ENCODE data around the gene TGFBR2.

TGFBR2 gene

DNA sequence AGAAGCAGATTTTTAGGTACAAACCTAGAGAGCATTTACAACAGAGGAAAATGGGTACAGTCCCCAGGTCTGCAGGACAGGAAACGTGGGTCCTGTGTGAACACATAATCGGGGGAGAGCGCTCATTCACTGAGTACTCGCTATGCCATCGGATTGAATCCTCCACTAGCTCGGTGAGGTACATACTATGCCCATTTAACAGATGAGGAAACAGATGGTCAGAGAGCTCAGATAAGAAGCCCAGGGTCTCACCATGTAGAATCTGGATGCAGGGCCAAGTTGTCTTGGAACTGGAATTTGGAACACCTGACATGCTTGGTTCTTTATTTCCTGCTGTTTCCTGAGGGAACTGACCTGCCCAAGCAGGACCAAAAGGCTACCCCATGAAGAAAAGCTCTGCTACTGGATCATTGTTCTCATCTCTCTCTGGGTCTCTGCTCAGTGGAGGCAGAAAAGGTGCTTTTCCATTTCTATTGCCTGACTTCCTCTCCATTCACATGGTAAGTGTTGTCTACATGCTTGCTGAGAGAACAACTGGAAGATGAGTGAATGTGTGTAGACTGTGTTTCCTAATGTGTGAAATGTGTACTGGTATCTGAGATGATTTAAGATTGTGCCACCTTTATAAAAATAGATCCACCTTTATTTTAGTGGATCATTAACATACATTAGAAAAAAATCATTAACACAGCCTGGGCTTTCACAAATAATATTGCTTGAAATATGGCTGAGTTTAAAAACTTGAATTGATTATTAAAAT is 89.1 kb downstream of the TGFBR2 start:
- DNase-seq, result no peak

- no peak for DNase-seq
Measured at GRCh38 chr3:30696403-30696819, 90.0 kb downstream of the TGFBR2 start.

DNA sequence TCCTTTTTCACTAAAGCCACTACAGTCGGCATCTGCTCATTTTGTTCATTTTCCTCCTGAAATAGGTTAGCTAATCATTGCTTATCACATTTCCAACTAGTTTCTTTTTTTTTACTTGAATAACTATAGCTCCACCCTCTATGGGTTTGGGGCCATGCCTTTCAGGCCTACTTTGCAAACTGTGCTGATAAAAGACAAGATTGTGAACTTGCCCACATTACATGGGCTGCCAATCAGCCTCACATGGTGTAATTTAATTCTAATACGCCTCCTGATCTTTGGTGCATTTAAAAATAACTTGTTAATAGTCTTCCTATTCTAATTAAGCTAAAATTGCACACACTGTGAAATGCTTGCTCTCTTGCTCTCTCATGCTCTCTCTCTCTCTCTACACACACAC is 90.5 kb downstream of the TGFBR2 start:
- no peak for DNase-seq

DNA sequence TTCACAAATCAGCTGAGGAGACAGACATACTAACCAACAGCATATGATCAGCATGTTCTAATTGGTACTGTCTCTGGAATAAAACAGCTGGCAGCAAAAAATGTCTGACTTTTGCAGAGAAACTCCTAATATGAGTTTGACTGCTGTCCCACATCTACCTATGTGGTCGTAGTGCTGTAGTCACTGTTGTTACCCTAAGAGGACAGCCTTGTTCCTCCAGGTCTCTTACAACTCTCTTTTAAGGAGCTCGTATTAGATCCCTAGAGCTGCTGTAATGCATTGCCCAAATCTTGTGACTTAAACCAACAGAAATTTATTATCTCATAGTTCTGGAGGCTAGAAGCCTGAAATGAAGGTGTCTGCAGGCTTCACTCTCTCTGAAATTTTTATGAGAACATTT is 92.1 kb downstream of the TGFBR2 start:
- DNase-seq, result no peak

- no peak for DNase-seq
Measured at GRCh38 chr3:30699927-30700326, 93.5 kb downstream of the TGFBR2 start.

GRCh38 chr3:30700702-30701321 is 94.4 kb downstream of the TGFBR2 start:
- DNase-seq, result no peak

DNA sequence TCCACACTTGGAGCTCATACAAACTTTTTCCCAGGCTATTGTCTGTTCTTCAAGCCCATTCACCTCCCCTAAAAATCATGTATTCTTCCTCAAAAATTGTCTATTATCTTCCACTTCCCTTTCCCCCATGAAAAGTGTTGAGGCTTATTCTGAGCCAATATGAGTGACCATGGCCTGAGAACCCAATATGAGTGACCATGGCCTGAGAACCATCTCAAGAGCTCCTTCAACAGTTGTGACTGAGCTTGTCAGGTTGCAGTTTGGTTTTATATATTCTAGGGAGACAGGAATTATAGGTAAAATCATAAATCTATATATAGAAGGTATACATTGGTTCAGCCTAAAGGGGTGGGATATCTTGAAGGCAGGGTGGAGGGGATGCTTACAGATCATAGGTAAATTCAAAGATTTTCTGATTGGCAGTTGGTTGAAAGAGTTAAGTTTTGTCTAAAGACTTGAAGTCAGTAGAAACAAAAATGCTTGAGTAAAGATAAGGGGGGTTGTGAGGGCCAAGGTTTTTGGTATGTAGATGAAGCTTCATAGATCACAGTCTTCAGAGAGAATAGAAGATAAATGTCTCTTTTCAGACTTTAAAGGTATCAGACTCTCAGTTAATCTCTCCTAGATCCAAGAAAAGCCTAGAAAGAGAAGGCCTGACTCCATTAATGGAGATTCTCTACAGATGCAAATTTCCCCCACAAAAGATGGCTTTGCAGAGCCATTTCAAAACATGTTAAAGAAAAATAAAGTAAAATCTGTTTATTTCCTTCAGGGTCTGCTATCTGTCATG is 95.8 kb downstream of the TGFBR2 start:
- no peak for DNase-seq

DNA sequence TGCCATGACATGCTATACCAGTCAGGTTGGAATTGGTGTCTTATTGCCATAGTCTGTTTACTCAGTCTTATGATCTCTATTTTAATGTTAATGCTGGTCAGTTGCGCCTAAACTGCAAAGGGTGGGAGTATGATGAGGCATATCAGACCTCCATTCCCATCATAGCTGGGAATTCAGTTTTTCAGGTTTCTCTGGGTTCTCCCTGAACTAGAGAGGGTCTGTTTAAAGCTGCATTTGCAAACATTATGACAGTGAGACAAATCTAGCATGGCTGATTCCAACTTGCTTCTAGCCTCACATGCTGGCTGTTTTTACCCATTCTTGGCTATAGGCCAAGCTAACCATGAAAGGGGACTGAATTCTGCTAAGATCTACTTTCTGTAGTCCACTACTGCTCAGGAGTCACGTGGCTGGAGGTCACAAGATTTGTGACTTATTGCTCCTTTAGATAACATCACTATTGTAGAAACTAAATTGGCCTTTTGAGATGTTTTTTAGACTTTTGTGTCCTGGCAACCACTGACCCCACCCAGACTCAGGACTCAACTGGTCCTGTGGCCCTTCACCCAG is 96.5 kb downstream of the TGFBR2 start:
- DNase-seq, result no peak

GRCh38 chr3:30704931-30705890 is 98.8 kb downstream of the TGFBR2 start:
- DNase-seq, result no peak

DNA sequence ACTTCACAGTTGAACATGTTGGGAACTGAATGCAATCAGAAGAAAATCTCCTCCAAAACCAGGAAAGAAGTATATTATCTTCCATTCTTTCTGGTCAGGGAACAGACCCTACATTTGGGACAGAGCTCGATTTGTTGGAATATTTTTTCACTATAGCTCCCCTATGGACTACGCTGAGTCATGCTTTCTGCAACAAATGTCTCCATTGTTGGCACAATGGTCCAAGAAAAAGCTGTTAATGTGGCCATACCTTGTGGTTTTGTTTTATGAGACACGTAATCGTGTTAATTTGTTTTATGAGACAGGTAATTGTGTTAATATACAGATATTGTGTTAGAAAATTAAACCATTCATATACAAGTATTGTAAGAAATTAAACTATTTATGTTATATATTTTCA is 101.4 kb downstream of the TGFBR2 start:
- DNase-seq, result no peak

- DNase-seq, result no peak
Measured at GRCh38 chr3:30708472-30708871, 102.1 kb downstream of the TGFBR2 start.

- no peak for DNase-seq
Measured at GRCh38 chr3:30710017-30710416, 103.6 kb downstream of the TGFBR2 start.

- DNase-seq, result no peak
Measured at GRCh38 chr3:30711151-30711550, 104.8 kb downstream of the TGFBR2 start.

GRCh38 chr3:30711867-30712266 is 105.5 kb downstream of the TGFBR2 start:
- no peak for DNase-seq

DNA sequence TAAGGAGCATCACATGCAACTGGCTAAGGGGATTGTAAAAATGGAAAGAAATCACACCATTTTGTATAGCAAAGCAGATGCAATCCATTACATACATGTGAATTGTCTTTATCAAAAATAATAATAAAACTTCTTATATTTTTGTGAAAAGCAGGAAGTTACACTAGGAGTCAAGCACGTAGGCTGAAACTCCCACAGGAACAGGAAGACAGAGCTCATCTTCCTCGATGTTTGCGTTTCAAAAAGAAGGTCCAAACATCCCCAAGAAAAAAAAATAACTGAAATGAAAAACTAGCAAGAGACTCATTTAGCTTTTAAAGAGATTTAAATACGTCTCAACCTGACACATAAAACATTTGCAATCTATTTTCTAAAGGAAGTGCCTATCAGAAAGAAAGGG is 106.6 kb downstream of the TGFBR2 start:
- DNase-seq, result no peak

DNA sequence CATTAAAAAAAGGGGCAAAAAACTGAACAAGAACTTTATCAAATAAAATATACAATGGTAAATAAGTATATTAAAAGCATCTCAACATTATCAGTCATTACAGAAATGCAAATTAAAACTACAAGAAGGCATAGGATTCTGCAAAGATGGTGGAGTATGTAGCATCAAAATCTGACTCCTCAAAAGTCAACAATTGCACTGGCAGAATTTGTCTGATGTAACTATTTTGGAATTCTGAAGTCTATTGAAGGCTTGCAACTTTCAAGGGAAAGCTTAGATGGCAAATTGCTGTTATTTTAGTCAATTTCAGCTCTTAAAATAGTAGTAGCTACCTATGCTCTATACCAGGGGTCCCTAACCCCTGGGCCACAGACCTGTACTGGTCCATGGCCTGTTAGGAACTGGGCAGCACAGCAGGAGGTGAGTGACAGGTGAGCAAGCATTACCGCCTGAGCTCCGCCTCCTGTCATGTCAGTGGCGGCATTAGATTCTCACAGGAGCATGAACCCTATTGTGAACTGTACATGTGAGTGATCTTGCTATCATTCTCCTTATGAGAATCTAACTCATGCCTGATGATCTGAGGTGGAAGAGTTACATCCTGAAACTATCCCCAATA is 107.6 kb downstream of the TGFBR2 start:
- no peak for DNase-seq

DNA sequence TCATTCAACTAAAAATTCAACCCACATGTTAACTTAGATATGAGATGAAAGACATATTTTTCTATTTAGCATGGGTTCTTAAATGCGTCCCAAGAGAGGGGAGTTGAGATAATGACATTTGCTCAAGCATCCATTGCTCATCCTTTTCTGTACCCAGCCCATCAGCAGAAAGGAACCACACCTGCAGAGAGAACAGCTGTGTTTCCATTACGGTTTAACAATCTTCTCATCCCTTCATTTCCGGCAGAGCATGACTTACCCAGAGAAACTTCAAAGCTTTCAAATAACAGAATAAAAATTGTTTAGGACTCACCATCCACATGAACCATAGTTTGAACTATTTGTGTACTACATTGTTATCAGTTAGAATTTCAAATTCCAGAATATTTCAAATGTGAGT is 113.1 kb downstream of the TGFBR2 start:
- no peak for DNase-seq

- no peak for DNase-seq
Measured at GRCh38 chr3:30720586-30721313, 114.3 kb downstream of the TGFBR2 start.

DNA sequence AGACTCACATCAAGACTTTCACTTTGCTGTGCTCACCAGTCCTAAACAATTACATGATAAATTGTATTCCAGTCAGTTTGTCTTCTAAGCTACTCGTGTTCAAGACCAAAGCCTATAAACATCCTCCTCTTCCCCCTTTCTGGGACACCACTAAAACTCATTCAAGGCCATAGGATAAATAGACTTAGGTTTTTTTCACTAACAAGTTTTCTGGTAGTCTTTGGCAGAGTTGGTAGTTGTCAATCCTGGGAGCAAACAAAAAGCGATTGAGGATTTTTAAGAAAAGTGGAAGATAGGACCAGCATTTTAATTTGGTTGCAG is 114.9 kb downstream of the TGFBR2 start:
- DNase-seq, result no peak

GRCh38 chr3:30723211-30723610 is 116.8 kb downstream of the TGFBR2 start:
- no peak for DNase-seq

DNA sequence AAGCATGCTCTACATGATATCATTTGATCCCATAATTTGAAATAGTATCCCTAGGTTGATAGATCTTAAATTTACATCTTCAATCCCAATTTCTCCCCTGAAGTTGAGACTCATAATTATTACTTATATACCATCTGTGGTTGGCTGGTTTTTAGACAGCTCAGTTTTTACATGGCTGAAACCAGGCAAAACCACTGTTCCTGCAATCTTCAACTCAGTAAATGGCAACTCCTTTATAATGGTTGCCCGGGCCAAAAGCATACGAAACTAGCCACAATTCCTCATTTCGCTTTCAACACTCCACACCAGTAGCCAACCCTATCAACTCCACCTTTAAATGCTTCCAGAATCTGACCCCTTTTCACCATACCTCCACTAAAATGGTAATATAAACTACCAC is 118.5 kb downstream of the TGFBR2 start:
- DNase-seq, result no peak
